ENCODE measurements around the gene BTBD8.
"Not testable (repeated sequence)": the region's sequence is repeated elsewhere in the genome, so short reads cannot be mapped to it uniquely, and the experiment has no call there.

BTBD8 gene

DNA sequence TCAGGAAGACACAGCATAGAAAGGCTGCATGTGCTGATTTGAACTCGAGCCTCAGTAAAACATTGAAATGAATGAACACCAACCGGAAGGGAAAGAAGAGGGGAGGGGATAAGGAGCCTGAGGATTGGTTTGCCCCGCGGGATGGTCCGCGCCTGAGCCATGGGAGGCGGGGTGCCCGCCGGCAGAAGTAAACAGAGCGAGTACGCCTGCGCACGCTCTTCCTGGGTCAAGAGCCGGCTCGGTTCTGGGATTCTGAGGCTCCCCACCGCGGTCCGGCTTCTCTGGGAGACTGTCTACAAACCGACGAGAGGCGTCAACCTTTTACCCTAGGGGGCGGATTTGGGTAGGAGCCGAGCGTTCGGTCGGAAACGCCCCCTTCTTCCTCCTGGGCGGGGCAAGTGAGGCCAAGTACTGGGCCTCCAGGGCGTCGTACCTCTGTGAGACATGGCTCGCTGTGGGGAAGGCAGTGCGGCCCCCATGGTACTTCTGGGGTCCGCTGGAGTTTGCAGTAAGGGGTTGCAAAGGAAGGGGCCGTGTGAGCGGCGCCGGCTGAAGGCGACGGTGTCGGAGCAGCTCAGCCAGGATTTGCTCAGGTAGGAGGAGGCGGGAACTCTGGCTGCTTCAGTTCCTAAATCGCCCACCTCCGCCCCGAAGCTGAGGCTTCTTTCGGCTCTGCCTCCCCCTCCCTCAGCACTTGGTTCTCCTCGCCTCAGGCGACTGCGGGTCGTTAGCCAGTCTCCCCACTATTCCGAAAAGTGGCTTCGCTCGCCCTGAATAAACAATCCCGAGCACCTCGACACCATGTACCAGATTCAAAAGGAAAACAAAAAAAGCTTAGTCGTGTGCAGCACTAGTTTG, at the start of gene BTBD8:
Gene BTBD8, plus strand, starts transcription at position 218 of the 858 bp plus-strand sequence. Its CDS starts 227 bp downstream, at position 445.
- peak; percentile 82 for DNase-seq (ENCODE audit: low spot score)

GRCh38 chr1:92030656-92031107, 49.5 kb upstream of the BTBD8 start:
- DNase-seq (ENCODE audit: low spot score), result no peak

GRCh38 chr1:92031281-92032110, 48.6 kb upstream of the BTBD8 start:
- DNase-seq (ENCODE audit: low spot score), result no peak

DNA sequence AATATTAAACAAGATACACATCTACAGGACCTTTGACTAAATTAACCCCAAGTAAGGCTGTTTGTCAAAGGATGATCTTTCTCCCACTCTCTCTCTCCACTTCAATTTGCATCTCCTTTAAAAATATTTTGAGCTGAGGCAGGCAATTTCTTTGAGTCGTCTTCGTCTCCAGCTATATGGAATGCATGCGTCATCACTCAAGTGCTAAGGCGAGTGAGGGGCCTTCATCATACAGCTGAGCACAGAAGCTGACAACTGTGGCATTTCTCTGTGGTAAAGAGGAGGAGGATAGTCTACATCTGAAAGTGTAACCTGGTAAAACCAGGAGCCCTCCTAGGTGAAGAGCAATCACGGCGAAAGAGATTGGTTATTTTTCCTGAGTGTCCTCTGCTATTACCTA, 42.7 kb upstream of the BTBD8 start:
- DNase-seq (ENCODE audit: low spot score), result no peak

DNA sequence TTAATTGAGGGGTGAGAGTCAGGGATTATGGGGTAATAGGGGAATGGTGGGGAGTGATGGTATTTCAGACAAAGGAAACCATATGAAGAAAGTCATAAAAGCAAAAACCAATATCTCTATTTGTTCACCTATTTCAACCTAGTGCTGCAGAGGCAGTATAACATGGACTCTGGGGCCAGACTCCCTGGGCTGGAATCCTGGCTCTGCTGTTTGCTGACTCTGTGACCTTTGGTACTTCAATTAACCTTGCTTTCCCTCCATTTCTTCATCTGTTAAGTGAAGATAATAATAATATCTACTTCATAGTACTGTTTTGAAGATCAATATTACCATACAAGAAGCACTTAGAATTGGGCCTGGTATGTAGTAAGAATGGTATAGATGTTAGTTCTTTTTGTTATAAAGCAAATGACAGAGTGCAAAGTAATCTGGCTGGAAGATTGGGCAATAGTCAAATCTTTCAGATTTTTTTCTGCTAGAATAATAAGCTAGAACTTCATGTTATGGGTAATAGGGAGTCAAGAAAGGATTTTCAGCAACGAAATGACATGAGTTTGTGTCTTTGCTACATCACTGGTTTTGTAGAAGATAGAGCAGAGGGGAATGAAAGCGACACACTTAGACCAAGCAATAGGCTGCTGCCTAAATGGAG, 41.3 kb upstream of the BTBD8 start:
- no peak for DNase-seq (ENCODE audit: low spot score)

GRCh38 chr1:92040971-92041370, 39.2 kb upstream of the BTBD8 start:
- DNase-seq (ENCODE audit: low spot score), result no peak

DNA sequence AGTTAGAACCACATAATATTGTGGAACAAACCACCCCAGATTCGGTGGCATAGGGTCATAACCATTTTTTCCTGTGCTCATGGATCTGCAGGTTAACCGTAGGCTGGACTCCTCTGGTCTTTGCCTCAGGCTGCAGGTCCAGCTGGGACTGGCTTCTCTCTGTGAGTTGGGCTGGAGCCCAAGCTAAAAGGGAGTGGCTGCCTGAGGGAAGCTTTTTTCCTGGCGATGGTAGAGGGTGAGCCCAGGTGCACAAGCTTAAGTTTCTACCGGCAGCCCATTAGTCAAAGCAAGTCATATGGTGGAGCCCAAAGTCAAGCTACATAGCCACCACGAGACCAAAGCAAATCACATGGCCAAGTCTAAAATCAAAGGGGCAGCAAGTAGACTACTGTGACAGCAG, 36.5 kb upstream of the BTBD8 start:
- no peak for DNase-seq (ENCODE audit: low spot score)

- DNase-seq (ENCODE audit: low spot score), result no peak
Observed at GRCh38 chr1:92045766-92046495, 34.2 kb upstream of the BTBD8 start.

- no peak for DNase-seq (ENCODE audit: low spot score)
Observed at GRCh38 chr1:92051948-92052347, 28.2 kb upstream of the BTBD8 start.

DNA sequence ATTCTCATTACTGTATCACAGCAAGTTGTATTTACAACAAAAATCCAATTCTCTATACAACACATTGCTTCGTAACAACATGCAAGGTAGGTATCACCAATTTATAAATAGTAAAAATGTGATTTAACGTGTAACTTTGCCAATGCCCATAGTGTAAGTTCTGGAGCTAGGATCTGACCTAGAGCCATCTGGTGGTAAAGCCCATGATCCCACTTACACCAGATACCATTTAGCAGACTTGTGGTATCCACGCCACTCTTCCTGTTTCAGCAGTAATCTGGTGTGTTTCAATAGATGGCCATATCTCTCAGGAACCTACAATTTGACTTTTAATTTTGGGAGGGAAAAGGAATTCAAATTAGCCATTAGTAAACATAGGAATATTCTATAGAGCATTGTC, 15.1 kb upstream of the BTBD8 start:
- no peak for DNase-seq (ENCODE audit: low spot score)

GRCh38 chr1:92066321-92066720, 13.8 kb upstream of the BTBD8 start:
- DNase-seq (ENCODE audit: low spot score), result no peak

DNA sequence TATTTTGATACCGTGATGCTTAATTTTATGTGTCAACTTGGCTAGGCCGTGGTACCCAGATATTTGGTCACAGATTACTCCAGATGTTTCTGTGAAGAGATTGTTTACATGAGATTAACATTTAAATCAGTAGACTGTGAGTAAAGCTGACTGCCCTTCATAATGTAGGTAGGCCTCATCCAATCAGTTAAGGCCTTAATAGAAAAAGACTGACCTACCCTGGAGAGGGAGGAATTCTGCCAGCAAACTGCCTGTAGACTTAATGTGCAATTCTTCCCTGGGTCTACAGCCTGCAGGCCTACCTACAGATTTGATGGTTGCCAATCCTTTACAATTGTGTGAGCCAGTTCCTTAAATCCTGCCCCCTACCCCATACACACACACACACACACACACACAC, 9.3 kb upstream of the BTBD8 start:
- no peak for DNase-seq (ENCODE audit: low spot score)

GRCh38 chr1:92074446-92074845, 5.7 kb upstream of the BTBD8 start:
- not testable (repeated sequence) for DNase-seq (ENCODE audit: low spot score)

GRCh38 chr1:92075311-92075710, 4.8 kb upstream of the BTBD8 start, which contains the start of gene SETSIP:
Gene SETSIP (minus strand): TSS chr1:92075411. CDS start chr1:92075411, 0 bp downstream.
- no peak for DNase-seq (ENCODE audit: low spot score)

- no peak for DNase-seq (ENCODE audit: low spot score)
Observed at GRCh38 chr1:92076363-92076762, 3.8 kb upstream of the BTBD8 start.

GRCh38 chr1:92078077-92078476, 2.1 kb upstream of the BTBD8 start:
- DNase-seq (ENCODE audit: low spot score), result not testable (repeated sequence)

GRCh38 chr1:92079441-92079840, 704 bp upstream of the BTBD8 start:
- DNase-seq (ENCODE audit: low spot score), result no peak

DNA sequence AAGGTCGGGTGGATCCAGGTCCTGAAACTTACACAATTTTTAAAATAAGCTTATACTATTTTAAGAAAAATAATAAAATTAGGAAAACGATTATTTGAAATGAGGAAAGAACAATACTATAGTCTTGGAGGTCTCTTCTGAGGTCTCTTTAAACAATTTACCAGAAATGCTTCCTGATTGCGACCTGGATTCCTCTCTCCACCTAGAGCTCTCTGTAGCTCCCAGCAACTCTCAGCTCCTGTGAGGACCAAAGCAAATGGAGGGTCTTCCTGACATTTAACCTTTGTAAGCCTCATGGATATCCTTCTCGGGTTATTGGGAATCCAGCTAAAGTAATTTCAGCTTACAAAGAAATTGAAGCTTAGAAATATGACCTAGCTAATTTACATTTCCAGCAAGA, 886 bp downstream of the BTBD8 start:
- no peak for DNase-seq (ENCODE audit: low spot score)

GRCh38 chr1:92084651-92085050, 4.5 kb downstream of the BTBD8 start:
- DNase-seq (ENCODE audit: low spot score), result no peak

DNA sequence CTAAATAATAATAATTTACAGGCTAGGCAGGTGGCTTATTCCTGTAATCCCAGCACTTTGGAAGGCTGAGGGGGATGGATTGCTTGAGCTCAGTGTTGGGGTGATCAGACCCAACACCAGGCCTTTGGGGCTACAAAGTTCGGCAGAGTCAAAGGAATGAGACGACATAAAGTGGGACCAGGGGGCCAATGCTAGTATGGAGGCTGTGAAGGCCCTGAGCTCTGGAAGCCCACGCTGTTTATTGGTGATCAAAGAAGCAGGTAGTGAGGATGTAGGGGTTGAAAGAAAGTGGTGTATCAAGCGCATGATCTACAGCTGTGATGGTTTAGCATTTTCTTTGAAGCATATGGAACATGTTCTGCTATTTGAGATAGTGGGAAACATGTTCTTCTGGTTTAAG, 5.6 kb downstream of the BTBD8 start:
- no peak for DNase-seq (ENCODE audit: low spot score)

GRCh38 chr1:92087542-92087941, 7.4 kb downstream of the BTBD8 start:
- peak; percentile 26 for DNase-seq (ENCODE audit: low spot score)

GRCh38 chr1:92091625-92092024, 11.5 kb downstream of the BTBD8 start:
- DNase-seq (ENCODE audit: low spot score), result no peak

Data from D341Med (cell line).